HG03045 (cell line): Measurements from ENCODE around the gene ATP2C2.
"Not testable (repeated sequence)": the region's sequence is repeated elsewhere in the genome, so short reads cannot be mapped to it uniquely, and the experiment has no call there.

Experiments
- ATAC-seq: cut with Tn5 transposase; IDR thresholded peaks from one replicate; pipeline ENCODE4 v1.9.1; 2021; ENCODE audit warnings: mild to moderate bottlenecking, moderate library complexity; ENCODE audit not compliant: unreplicated experiment

Gene ATP2C2

GRCh38 chr16:84446596-84447392 is 78.5 kb downstream of the ATP2C2 start:
- no peak for ATAC-seq

- ATAC-seq = no peak
Measured at GRCh38 chr16:84448444-84448843, 80.1 kb downstream of the ATP2C2 start.

GRCh38 chr16:84449156-84450140 is 81.1 kb downstream of the ATP2C2 start:
- no peak for ATAC-seq

GRCh38 chr16:84450176-84450865 is 82.0 kb downstream of the ATP2C2 start:
- ATAC-seq = no peak

GRCh38 chr16:84451010-84451676 is 82.8 kb downstream of the ATP2C2 start:
- ATAC-seq = not testable (repeated sequence)

GRCh38 chr16:84451781-84452180 is 83.4 kb downstream of the ATP2C2 start:
- no peak for ATAC-seq

GRCh38 chr16:84453061-84453752 is 84.9 kb downstream of the ATP2C2 start:
- ATAC-seq = no peak

GRCh38 chr16:84454611-84455010 is 86.3 kb downstream of the ATP2C2 start:
- ATAC-seq = no peak

GRCh38 chr16:84455031-84455430 is 86.7 kb downstream of the ATP2C2 start:
- no peak for ATAC-seq

GRCh38 chr16:84458606-84459532 is 90.5 kb downstream of the ATP2C2 start:
- no peak for ATAC-seq

- no peak for ATAC-seq
Measured at GRCh38 chr16:84459533-84459894, 91.2 kb downstream of the ATP2C2 start.

- no peak for ATAC-seq
Measured at GRCh38 chr16:84459941-84460405, 91.6 kb downstream of the ATP2C2 start.

- ATAC-seq = no peak
Measured at GRCh38 chr16:84460406-84461028, 92.2 kb downstream of the ATP2C2 start.

- ATAC-seq = no peak
Measured at GRCh38 chr16:84461029-84461412, 92.7 kb downstream of the ATP2C2 start.

- no peak for ATAC-seq
Measured at GRCh38 chr16:84461413-84462295, 93.3 kb downstream of the ATP2C2 start.

- ATAC-seq = no peak
Measured at GRCh38 chr16:84462296-84463210, 94.2 kb downstream of the ATP2C2 start.
